Body of pancreas (tissue), 4 donors: ENCODE data around the gene TLR10. TPM values are rescaled to one million over a fixed set of nuclear protein-coding genes. Genes with fewer than 3 reads are reported as not detected.

Experiments
- ATAC-seq: fragments of 150-250 bp; one replicate; pipeline ENCODE4 v1.9.1; 2016
- DNase-seq, 4 donors: peaks; one replicate each; pipeline ENCODE4 v3.0.0-alpha.2; 2019
- H3K27ac ChIP-seq, 4 donors: fragments of 200-600 bp; sonication (generic); 1 replicate in 3 of 4; 2 replicates in 1 of 4; pipeline versions ENCODE4 v1.5.1 to v1.6.1; 2016 to 2019; ENCODE audit warnings: mild to moderate bottlenecking in 1 of 4, mixed read lengths in 1 of 4, moderate library complexity in 1 of 4
- H3K27me3 ChIP-seq, 2 donors: fragments of 200-600 bp; sonication (generic); one replicate each; pipeline ENCODE4 v1.6.0; 2016; ENCODE audit warnings: mild to moderate bottlenecking in 1 of 2
- H3K36me3 ChIP-seq, 2 donors: fragments of 200-600 bp; sonication (generic); replicated peaks in 1 of 2; 2 replicates each; pipeline ENCODE4 v1.5.1; 2016; ENCODE audit warnings: low read depth in 2 of 2; ENCODE audit not compliant: insufficient read depth in 1 of 2
- H3K4me1 ChIP-seq: fragments of 200-600 bp; sonication (generic); one replicate; pipeline ENCODE4 v1.6.0; 2016
- H3K4me3 ChIP-seq, 2 donors: fragments of 200-600 bp; sonication (generic); 1 replicate in 1 of 2; 2 replicates in 1 of 2; pipeline ENCODE4 v1.5.1; 2016 to 2019
- H3K9me3 ChIP-seq, 3 donors: fragments of 200-600 bp; sonication (generic); 1 replicate in 2 of 3; 2 replicates in 1 of 3; pipeline ENCODE4 v1.5.1; 2016
- POLR2A ChIP-seq, 3 donors: fragments of 450-650 bp; IDR thresholded peaks; one replicate each; pipeline ENCODE4 v1.6.1; 2016; ENCODE audit warnings: antibody characterized with exemption in 3 of 3, mild to moderate bottlenecking in 2 of 3
- WGBS, 2 donors: methylation state at CpG; one replicate each; pipeline ENCODE4 v1.1.5; 2017; 5-methylcytosine and 5-hydroxymethylcytosine counted together
- intact Hi-C: fragments of 100-400 bp; cut with DNase I; formaldehyde crosslinking; loops from one replicate; pipeline ENCODE4 v1.15.1; 2023
- total RNA-seq, 2 donors: library from RNA; depleted of rRNA; stranded (reverse); fragments of >200 nt; gene quantifications; one replicate each; pipeline ENCODE4 v1.1.0, GENCODE V29; 2016
- TF ChIP-seq, protein P1 (sequence below), 7 experiments: fragments of 450-650 bp in 4 of 7; fragments of 200-600 bp in 3 of 7; sonication (generic) in 3 of 7; IDR thresholded peaks; one replicate each; pipeline ENCODE4 v1.5.1; 2016 to 2019; ENCODE audit warnings: antibody characterized with exemption in 7 of 7

The TLR10 gene
- total RNA-seq, 2 donors from 2014 or later = 0.26 TPM; not detected in 1

- no peak for TF ChIP-seq POLR2A (IDR thresholded peaks at IDR 0.05)
- TF ChIP-seq, protein P1, sequence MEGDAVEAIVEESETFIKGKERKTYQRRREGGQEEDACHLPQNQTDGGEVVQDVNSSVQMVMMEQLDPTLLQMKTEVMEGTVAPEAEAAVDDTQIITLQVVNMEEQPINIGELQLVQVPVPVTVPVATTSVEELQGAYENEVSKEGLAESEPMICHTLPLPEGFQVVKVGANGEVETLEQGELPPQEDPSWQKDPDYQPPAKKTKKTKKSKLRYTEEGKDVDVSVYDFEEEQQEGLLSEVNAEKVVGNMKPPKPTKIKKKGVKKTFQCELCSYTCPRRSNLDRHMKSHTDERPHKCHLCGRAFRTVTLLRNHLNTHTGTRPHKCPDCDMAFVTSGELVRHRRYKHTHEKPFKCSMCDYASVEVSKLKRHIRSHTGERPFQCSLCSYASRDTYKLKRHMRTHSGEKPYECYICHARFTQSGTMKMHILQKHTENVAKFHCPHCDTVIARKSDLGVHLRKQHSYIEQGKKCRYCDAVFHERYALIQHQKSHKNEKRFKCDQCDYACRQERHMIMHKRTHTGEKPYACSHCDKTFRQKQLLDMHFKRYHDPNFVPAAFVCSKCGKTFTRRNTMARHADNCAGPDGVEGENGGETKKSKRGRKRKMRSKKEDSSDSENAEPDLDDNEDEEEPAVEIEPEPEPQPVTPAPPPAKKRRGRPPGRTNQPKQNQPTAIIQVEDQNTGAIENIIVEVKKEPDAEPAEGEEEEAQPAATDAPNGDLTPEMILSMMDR (IDR thresholded peaks at IDR 0.05) = peak; percentile 53 to 78 (median 69)
- Histone ChIP-seq H3K27ac (no peak overlapping the region), H3K9me3 (no peaks in the 10 kb centered on the region), H3K27me3 (no peaks in the 10 kb centered on the region), H3K4me3 (no peak overlapping the region), H3K4me1 (no peaks in the 10 kb centered on the region), H3K36me3 (no peaks in the 10 kb centered on the region)
- peak; percentile 47 to 66 (median 60) for DNase-seq
- ATAC-seq = peak; percentile 81
- WGBS, 2 donors = 11% methylated on average over 8 of the region's 8 CpGs
- intact Hi-C loops = no loop called here
These were observed 23.5 kb downstream of the TLR10 start for GRCh38 chr4:38759113-38759789.

DNA sequence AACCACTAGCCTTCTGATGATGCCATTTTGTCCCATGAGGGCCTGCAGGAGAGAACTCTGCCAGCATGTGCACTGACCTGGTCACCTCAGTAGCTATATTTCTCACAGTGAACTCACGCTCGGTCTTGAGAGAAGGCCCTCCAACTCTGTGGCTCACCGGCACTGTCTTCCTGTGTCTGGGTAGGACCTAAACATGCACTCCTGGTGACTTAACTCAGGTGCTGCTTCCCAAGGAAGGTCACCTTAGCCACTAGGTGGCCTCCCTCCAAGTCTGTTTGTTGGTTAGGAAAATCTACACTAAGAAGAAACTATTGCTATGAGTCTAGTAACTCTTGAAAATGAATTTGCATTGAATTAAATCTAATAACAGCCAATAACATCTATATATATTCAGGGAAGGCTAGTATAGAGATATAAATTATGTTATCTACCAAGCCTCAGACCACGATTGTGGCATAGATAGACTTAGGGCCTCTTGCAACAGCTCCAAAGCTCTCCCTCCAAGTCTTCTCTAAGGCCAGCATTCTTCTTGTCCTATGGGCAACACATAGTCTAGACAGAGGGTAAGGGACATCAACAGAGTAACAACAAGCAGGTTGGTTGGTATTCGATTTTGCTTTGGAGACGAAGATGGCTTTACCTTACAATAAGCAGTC lies 24.7 kb downstream of the TLR10 start:
- H3K4me1 ChIP-seq = no peaks in the 10 kb centered on the region
- no peak overlapping the region for H3K27ac ChIP-seq
- DNase-seq = peak; percentile 18 to 57 (median 36)
- ATAC-seq = no peak
- H3K4me3 ChIP-seq = no peak overlapping the region
- H3K9me3 ChIP-seq = no peaks in the 10 kb centered on the region
- no peaks in the 10 kb centered on the region for H3K36me3 ChIP-seq
- H3K27me3 ChIP-seq = no peaks in the 10 kb centered on the region
- TF ChIP-seq, protein P1 (IDR thresholded peaks at IDR 0.05) = peak; percentile 21 to 50 (median 36)
- TF ChIP-seq POLR2A (IDR thresholded peaks at IDR 0.05) = no peak
- intact Hi-C loops = no loop called here
- 57 to 71% methylated on average over 6 of the region's 6 CpGs for WGBS, 2 donors

- TF ChIP-seq POLR2A (IDR thresholded peaks at IDR 0.05) = peak in 1 of 3 donors; percentile 15
- TF ChIP-seq, protein P1 (IDR thresholded peaks at IDR 0.05) = no peak
- 63 to 75% methylated on average over 19 of the region's 19 CpGs for WGBS, 2 donors
- H3K4me3 ChIP-seq = no peak overlapping the region
- ATAC-seq = peak; percentile 90
- intact Hi-C loops = no loop called here
- no peaks in the 10 kb centered on the region for H3K4me1 ChIP-seq
- peak overlapping the region in 3 of 4 donors; percentile 15 to 55 (median 51) for H3K27ac ChIP-seq
- no peaks in the 10 kb centered on the region for H3K9me3 ChIP-seq
- no peaks in the 10 kb centered on the region for H3K36me3 ChIP-seq
- DNase-seq = peak; percentile 51 to 75 (median 57)
- H3K27me3 ChIP-seq = no peaks in the 10 kb centered on the region
These were observed 29.6 kb downstream of the TLR10 start for GRCh38 chr4:38752941-38753806.

- ATAC-seq = peak; percentile 13
- intact Hi-C loops = no loop called here
- H3K36me3 ChIP-seq = no peaks in the 10 kb centered on the region
- H3K4me3 ChIP-seq = no peak overlapping the region
- peaks cover 0 to under 1% (median 0%) of the 10 kb centered on the region in 3 donors for H3K9me3 ChIP-seq
- TF ChIP-seq POLR2A (IDR thresholded peaks at IDR 0.05) = no peak
- TF ChIP-seq, protein P1 (IDR thresholded peaks at IDR 0.05) = no peak
- WGBS, 2 donors = 72 to 77% methylated on average over 8 of the region's 8 CpGs
- H3K27me3 ChIP-seq = no peaks in the 10 kb centered on the region
- peak overlapping the region in 2 of 4 donors; percentile 51 to 55 for H3K27ac ChIP-seq
- no peak for DNase-seq
- H3K4me1 ChIP-seq = no peaks in the 10 kb centered on the region
These were observed 30.3 kb downstream of the TLR10 start for GRCh38 chr4:38752372-38752940.
